Stimulated activated memory B cell treated with anti-CD40 and anti-IgM and Interleukin-4, amounts not matched to agents 10 μg/mL and 1 μg/mL and 100 μg/mL, for 72 hours (primary cell): Measurements from ENCODE around the gene RAPGEF3.

Experiments
- ATAC-seq: fragments of 150-1000 bp; cut with Tn5 transposase; 2 replicates; pipeline ENCODE4 v1.10.0; 2021
- H3K27ac Mint-ChIP-seq: one replicate; pipeline ENCODE4 v1.8.0; 2022; ENCODE audit warnings: mild to moderate bottlenecking, mixed read lengths
- H3K27me3 Mint-ChIP-seq: one replicate; pipeline ENCODE4 v1.8.0; 2022; ENCODE audit warnings: mixed read lengths
- H3K36me3 Mint-ChIP-seq: one replicate; pipeline ENCODE4 v1.8.0; 2022; ENCODE audit warnings: mixed read lengths
- H3K4me1 Mint-ChIP-seq: one replicate; pipeline ENCODE4 v1.8.0; 2022; ENCODE audit warnings: mixed read lengths
- H3K4me3 Mint-ChIP-seq: one replicate; pipeline ENCODE4 v1.8.0; 2022; ENCODE audit warnings: mild to moderate bottlenecking, moderate library complexity, mixed read lengths
- H3K9me3 Mint-ChIP-seq: one replicate; pipeline ENCODE4 v1.8.0; 2022; ENCODE audit warnings: mixed read lengths

RAPGEF3 gene

GRCh38 chr12:47747596-47748506 lies 10.8 kb downstream of the RAPGEF3 start:
- Mint-ChIP-seq H3K9me3 (no peaks in the 10 kb centered on the region), H3K27me3 (no peaks in the 10 kb centered on the region), H3K36me3 (peaks cover 6% of the 10 kb centered on the region), H3K4me1 (peaks cover 51% of the 10 kb centered on the region), H3K4me3 (no peak overlapping the region), H3K27ac (peak overlapping the region; percentile 44)
- ATAC-seq = no peak

DNA sequence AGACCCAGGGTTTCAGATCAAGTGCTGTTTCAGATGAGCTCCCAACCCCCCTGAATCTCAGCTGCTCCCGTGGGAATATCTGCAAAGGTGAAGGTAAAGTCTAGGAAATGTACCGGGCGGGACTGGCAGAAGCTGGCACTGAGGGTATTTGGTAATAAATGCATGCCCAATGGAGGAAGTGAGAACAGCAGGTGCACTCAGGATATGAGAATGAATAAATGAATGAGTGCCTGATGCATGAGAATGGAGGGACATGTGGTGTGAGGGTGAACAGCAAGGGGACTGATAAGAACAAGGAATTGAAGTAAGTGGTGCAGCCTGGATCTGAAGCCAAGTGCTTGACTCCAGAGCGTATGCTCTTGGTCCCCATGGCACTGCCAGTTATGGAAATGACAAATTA lies 11.6 kb downstream of the RAPGEF3 start:
- Mint-ChIP-seq H3K9me3 (no peaks in the 10 kb centered on the region), H3K27ac (peak overlapping the region; percentile 44), H3K27me3 (no peaks in the 10 kb centered on the region), H3K4me3 (no peak overlapping the region), H3K4me1 (peaks cover 54% of the 10 kb centered on the region), H3K36me3 (peaks cover 6% of the 10 kb centered on the region)
- ATAC-seq = peak; percentile 77

DNA sequence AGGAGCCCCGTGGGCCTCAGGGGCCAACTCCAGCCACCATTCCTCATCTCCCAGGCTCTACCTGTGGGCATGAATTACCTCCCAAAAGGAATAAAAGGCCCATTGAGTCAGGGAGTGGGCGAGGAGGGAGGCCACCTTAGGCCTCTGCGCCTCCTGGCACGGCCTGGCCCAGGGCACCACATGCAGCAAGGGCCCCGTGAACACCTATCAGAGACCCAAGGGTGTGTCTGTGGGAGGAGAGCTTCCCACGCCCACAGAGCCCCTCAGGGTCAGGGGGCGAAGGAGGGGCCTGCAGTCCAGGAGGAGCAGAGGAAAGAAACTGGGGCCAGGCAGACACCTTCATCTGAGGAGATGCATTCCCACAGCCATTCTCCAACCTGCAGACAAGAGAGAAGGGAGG lies 12.2 kb downstream of the RAPGEF3 start:
- Mint-ChIP-seq H3K4me1 (peaks cover 56% of the 10 kb centered on the region), H3K36me3 (peaks cover 6% of the 10 kb centered on the region), H3K4me3 (no peak overlapping the region), H3K27ac (peak overlapping the region; percentile 44), H3K9me3 (no peaks in the 10 kb centered on the region), H3K27me3 (no peaks in the 10 kb centered on the region)
- no peak for ATAC-seq

DNA sequence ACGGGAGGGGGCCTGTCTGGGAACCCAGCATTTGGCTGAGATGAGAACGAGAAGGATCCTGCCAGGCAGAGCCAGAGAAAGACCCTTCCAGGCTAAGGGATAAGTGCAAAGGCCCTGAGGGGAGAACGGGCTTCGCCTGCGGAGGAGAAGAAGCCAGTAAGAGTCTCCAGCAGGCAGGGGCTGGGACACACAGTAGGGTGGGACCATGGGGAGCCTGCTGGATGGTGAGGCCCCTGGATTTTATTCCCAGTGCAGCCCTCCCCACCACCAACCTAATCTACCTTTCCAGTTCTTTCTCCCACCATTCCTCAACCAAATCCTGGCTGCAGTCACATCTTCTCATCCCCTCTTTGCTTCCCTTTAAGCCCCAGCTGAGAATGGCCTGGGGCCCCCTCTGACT lies 12.6 kb downstream of the RAPGEF3 start:
- peaks cover 60% of the 10 kb centered on the region for H3K4me1 Mint-ChIP-seq
- H3K4me3 Mint-ChIP-seq = peak overlapping the region; percentile 8
- no peaks in the 10 kb centered on the region for H3K9me3 Mint-ChIP-seq
- H3K27me3 Mint-ChIP-seq = no peaks in the 10 kb centered on the region
- peak overlapping the region; percentile 44 for H3K27ac Mint-ChIP-seq
- ATAC-seq = no peak
- peaks cover 6% of the 10 kb centered on the region for H3K36me3 Mint-ChIP-seq

GRCh38 chr12:47745485-47746041 lies 13.1 kb downstream of the RAPGEF3 start:
- Mint-ChIP-seq H3K9me3 (no peaks in the 10 kb centered on the region), H3K27me3 (no peaks in the 10 kb centered on the region), H3K4me3 (peak overlapping the region; percentile 8), H3K36me3 (peaks cover 6% of the 10 kb centered on the region), H3K4me1 (peaks cover 65% of the 10 kb centered on the region), H3K27ac (peak overlapping the region; percentile 44)
- no peak for ATAC-seq

- ATAC-seq = no peak
- Mint-ChIP-seq H3K36me3 (peaks cover 3% of the 10 kb centered on the region), H3K4me3 (no peak overlapping the region), H3K9me3 (no peaks in the 10 kb centered on the region), H3K27me3 (no peaks in the 10 kb centered on the region), H3K27ac (no peak overlapping the region), H3K4me1 (peaks cover 69% of the 10 kb centered on the region)
Observed at GRCh38 chr12:47744778-47745436, 13.8 kb downstream of the RAPGEF3 start.

GRCh38 chr12:47744005-47744651 lies 14.6 kb downstream of the RAPGEF3 start:
- no peak for ATAC-seq
- Mint-ChIP-seq H3K27ac (no peak overlapping the region), H3K9me3 (no peaks in the 10 kb centered on the region), H3K4me3 (no peak overlapping the region), H3K27me3 (no peaks in the 10 kb centered on the region), H3K4me1 (peaks cover 72% of the 10 kb centered on the region), H3K36me3 (no peaks in the 10 kb centered on the region)

DNA sequence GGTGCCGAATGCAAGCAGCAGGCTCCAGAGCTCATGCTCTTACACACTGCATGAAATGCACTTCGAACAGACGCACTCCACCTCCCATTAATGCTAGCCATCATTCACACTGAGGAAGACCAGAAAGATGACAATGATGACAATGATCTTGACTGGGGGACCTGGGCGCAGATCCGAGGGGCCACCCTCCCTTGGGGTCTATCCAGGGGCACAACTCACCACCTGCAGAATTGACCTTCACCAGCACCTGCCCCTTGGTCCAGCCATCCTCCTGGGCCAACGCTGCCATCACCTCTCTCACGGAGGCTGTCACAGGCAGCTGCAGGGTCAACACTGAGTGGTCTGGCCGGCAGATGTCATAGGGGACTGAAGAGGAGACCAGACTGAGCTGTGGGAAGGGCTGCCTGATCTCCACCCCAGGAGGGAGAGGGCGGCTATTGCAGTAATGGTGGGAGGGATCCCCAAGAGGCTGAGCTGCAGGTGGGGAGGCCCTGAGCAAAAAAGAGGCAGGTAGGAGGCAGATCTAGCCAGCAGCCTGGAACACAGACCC lies 15.3 kb downstream of the RAPGEF3 start:
- no peaks in the 10 kb centered on the region for H3K27me3 Mint-ChIP-seq
- H3K27ac Mint-ChIP-seq = peak overlapping the region; percentile 12
- H3K9me3 Mint-ChIP-seq = no peaks in the 10 kb centered on the region
- H3K36me3 Mint-ChIP-seq = no peaks in the 10 kb centered on the region
- peaks cover 72% of the 10 kb centered on the region for H3K4me1 Mint-ChIP-seq
- H3K4me3 Mint-ChIP-seq = no peak overlapping the region
- no peak for ATAC-seq

- H3K27ac Mint-ChIP-seq = no peak overlapping the region
- no peaks in the 10 kb centered on the region for H3K9me3 Mint-ChIP-seq
- peaks cover 66% of the 10 kb centered on the region for H3K4me1 Mint-ChIP-seq
- no peaks in the 10 kb centered on the region for H3K27me3 Mint-ChIP-seq
- no peak overlapping the region for H3K4me3 Mint-ChIP-seq
- ATAC-seq = no peak
- peaks cover under 1% of the 10 kb centered on the region for H3K36me3 Mint-ChIP-seq
Observed at GRCh38 chr12:47742253-47742825, 16.3 kb downstream of the RAPGEF3 start.

GRCh38 chr12:47741340-47741703 lies 17.4 kb downstream of the RAPGEF3 start:
- H3K27me3 Mint-ChIP-seq = no peaks in the 10 kb centered on the region
- peaks cover 5% of the 10 kb centered on the region for H3K36me3 Mint-ChIP-seq
- H3K4me1 Mint-ChIP-seq = peaks cover 56% of the 10 kb centered on the region
- peak; percentile 74 for ATAC-seq
- H3K4me3 Mint-ChIP-seq = peak overlapping the region; percentile 24
- H3K27ac Mint-ChIP-seq = peak overlapping the region; percentile 81
- H3K9me3 Mint-ChIP-seq = no peaks in the 10 kb centered on the region

DNA sequence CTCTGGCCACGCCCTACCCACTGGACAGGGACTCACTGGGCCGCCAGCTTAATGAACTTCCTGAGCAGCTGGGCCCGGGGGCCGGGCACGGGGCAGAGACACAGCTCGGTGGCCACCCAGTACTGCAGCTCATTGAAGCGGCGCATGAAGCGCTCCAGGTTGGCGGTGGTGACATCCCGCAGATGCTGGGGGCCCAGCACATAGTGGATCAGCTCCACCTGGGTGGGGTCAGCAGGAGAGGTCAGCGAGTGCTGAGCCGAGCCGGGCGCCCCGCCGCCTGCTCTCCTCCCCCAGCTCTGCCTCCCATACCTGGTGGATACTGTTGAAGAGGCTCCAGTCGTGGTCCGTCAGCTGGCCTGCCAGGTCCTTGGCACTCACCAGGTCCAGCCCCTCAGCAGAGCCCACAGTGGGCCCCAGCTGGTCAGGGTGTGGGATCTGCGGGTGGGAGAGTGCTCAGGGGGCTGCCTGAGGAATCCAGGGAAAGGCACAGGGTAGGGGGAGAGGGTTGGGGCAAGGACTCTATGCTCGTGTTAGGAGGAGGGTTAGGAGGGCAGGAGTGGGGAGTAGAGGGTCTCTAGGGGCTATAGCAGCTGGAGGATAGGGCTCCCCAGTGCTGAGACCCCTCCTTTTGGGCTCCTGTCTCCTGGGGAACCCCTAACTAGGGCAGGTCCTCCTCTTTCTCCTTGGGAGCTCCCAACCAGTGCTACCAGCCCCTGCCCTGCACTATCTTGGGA lies 17.9 kb downstream of the RAPGEF3 start:
- ATAC-seq = peak; percentile 79
- H3K27ac Mint-ChIP-seq = peak overlapping the region; percentile 81
- H3K36me3 Mint-ChIP-seq = peaks cover 5% of the 10 kb centered on the region
- H3K4me3 Mint-ChIP-seq = peak overlapping the region; percentile 68
- H3K27me3 Mint-ChIP-seq = no peaks in the 10 kb centered on the region
- peaks cover 50% of the 10 kb centered on the region for H3K4me1 Mint-ChIP-seq
- H3K9me3 Mint-ChIP-seq = no peaks in the 10 kb centered on the region

DNA sequence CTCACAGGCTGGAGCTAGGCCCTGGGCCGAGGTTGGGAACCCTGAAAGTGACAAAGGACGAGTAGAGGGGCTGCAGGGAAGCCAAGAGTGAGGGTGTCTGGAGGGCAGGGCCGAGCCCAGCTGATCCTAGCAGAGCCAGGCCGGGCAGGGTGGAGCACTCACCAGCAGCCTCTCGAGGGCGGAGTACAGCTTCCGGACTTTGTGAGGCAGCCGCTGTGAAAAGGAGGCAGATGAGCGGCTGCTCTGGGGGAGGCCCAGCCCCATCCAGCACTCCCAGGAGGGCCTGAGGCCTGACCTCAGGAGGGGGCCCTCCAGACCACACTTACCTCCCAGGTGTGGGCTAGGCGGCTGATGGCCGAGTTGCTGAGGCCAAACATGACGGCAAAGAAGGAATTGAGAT lies 18.7 kb downstream of the RAPGEF3 start:
- ATAC-seq = peak; percentile 80
- Mint-ChIP-seq H3K4me1 (peaks cover 48% of the 10 kb centered on the region), H3K4me3 (peak overlapping the region; percentile 68), H3K27me3 (no peaks in the 10 kb centered on the region), H3K36me3 (peaks cover 5% of the 10 kb centered on the region), H3K27ac (peak overlapping the region; percentile 81), H3K9me3 (no peaks in the 10 kb centered on the region)

DNA sequence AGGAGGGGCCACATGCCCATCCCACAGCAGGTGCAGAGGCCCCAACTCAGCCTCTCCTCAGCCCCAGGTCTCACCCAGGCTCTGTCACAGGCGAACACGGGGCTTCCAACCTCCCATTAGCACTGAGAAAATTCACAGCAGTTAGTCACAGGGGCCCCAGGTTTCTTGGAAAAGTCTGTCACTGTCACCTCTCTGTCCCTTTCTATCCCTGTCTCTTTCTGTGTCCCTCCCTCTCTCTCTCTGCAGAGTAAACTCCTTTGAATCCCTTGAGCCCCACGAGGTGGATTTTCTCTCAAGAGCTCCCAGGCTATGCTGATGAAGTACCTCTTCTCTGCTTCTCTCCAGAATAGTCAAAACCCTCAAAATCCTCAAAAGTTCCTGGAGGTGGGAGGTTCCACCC lies 19.4 kb downstream of the RAPGEF3 start:
- Mint-ChIP-seq H3K27ac (peak overlapping the region; percentile 81), H3K36me3 (peaks cover 5% of the 10 kb centered on the region), H3K27me3 (no peaks in the 10 kb centered on the region), H3K4me1 (peaks cover 48% of the 10 kb centered on the region), H3K9me3 (no peaks in the 10 kb centered on the region), H3K4me3 (no peak overlapping the region)
- no peak for ATAC-seq

- Mint-ChIP-seq H3K4me1 (peaks cover 38% of the 10 kb centered on the region), H3K4me3 (no peak overlapping the region), H3K27ac (no peak overlapping the region), H3K9me3 (no peaks in the 10 kb centered on the region), H3K27me3 (no peaks in the 10 kb centered on the region), H3K36me3 (peaks cover 5% of the 10 kb centered on the region)
- no peak for ATAC-seq
Observed at GRCh38 chr12:47737936-47738594, 20.6 kb downstream of the RAPGEF3 start.
